NCI-H2081 treated with DMSO at 0.1 percent for 48 hours (cell line): Measurements from ENCODE around the gene TSPAN1.

Experiments
- DNase-seq: peaks from one replicate; lab custom pipeline; 2025; lab: John Stamatoyannopoulos, UW

Gene TSPAN1

DNA sequence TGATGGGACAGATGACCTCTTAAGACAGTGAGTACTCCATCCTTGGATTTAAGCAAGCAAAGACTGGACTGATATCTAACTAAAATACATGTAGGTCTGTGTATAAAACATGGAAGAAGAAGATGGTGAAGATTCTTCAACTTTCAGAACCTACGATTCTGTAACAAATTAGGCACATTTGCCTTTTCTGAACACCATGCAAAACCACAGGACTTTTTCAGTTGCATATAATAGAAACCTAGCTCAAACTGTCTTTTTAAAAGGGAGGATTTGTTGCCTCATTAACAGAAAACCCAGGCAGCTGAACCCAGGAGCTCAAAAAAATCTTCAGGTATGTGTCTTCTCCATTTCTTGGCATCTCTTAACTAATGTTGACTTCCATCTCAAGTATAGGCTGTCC is 14.7 kb upstream of the TSPAN1 start:
- no peak for DNase-seq

DNA sequence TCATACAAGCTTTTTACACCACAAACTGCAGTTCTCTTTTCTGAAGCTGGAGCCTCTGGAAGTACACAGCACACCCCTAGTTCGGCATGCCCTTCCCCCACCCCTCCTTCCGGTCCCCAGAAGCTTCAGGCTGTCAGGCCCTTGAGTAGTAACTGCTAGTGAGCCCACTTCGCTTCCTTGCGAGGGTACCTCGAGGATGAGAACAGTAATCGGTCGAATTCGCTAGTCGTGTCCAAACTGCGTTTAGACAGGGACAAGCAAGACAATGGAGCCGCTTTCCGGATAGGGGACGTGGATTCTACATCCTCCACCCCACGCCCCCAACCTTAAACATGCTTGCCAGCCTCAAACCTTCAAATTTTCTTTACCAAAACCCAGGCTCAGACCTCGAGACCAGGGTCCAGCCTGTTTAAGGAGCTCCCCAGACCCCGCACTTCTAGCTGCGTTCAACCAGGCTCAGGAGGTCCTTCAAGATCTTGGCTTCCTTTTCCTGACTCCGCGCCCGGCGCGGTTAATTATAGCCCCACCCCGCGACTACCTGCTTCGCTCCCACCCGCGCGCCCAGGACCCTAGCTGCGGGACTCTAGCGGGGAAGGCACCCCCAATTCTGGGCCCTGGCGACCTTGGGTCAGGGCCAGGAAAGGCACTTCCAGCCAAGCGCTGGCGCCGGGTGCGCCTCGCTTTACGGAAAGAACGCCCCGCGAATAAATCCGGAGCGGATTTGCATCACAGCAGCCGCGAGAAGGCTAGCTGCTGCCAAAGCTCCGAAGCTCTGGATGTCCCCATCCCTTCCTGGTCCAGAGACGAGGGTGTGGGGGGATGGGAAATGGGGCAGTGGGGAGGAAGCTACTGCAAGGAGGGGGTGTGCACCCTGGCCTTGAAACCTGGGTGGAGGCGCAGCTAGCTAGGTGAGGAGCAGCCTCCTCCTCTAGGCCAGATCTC is 8.1 kb upstream of the TSPAN1 start:
- DNase-seq: no peak

DNA sequence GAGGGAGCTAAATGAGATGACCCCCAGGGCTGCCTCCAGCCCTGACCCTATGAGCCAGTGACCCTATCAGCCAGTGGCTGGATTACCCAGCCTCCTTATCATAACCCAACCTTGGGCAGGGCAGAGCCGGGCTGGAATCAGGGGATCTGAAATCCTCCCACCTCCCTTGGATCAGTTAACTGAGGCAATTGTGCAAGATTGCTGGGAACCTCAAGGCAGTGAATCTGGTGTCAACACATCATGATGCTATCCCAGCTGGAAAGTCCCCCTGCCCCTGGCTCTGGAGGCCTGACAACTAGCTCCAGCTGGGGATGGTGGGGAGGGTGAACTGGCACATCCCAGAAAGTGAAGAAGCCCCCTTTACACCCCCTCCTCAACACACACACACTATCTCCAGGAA is 6.4 kb upstream of the TSPAN1 start:
- no peak for DNase-seq

DNA sequence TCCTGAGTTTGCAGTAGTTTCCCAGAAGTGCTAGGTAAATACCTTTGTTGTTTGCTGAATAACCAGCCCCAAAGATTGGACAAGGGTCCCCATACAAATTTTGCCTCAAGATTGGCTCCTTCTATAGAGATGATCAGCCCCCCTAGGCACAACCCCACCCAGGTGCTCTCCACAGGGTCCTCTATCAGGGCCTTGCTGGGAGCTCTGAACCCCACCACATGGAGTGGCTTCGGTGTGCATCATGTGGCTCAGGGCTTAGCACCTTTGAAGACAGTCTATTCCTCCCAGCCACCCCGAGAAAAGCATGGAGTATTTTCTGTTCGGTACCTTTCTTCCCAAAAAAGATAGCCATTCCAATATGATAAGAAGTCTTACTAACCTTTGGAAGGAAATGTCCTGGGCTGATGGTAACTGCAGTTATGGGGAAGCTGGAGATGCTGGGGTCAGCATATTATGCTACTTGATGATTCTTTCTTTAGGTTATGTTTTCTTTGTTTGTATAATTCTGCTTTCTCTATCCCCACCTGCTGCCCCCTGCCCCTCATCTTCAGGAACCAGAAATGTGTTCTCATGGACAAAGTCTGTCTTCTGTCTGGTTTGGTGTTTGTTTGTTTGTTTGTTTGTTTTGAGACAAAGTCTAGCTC is 5.0 kb upstream of the TSPAN1 start:
- DNase-seq: no peak

DNA sequence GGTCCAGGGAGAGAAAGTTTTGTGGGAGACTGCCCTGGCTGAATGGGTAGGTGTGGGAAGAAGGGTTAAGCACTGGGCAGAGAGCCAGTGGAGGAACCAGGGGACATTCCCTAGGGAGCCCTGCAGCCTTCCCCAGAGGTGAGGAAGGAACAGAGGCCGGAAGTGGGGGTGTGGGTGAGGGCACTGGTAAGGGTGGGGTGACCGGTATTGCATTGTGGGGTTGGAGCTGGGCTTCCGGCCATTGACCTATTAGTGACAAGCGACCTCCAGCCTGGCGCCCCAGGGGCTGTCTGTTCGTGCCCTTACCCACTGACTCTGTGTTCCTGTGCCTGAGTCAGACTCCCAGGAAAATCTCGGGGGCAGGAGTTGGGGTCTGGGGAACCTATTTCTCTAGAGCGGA is 3.5 kb upstream of the TSPAN1 start:
- no peak for DNase-seq

DNA sequence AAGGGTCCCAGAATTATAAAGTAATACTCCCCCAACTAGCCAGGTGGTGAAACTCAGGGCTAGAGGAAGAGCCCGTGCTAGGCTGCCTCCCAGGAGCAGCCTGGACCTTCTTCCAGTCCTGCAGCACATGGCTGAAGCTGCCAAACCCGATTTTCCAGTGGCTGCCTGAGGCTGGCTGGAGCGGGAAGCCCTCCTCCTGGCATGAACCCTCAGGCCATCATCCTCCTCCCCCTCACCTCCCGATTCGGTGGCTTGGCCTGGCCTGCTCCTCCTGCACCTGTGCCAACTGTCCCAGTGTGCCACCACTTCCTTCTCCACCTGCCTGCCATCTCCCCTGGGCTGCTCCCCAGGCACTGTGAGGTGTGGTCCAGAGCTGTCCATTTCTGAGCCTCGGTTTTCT is 3.0 kb upstream of the TSPAN1 start:
- DNase-seq: no peak

DNA sequence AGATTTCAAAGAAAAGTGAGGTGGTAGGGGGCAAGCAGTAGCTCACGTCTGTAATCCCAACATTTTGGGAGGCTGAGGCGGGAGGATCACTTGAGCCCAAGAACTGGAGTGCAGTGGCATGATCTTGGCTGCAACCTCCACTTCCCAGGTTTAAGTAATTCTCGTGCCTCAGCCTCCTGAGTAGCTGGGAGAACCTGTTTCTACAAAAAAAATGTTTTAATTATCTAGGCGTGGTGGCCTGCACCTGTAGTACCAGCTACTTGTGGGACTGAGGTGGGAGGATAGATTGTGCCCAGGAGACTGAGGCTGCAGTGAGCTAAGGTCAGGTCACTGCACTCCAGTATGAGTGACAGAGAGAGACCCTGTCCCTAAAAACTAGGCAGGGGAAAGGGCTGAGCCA is 2.6 kb upstream of the TSPAN1 start:
- DNase-seq: no peak

DNA sequence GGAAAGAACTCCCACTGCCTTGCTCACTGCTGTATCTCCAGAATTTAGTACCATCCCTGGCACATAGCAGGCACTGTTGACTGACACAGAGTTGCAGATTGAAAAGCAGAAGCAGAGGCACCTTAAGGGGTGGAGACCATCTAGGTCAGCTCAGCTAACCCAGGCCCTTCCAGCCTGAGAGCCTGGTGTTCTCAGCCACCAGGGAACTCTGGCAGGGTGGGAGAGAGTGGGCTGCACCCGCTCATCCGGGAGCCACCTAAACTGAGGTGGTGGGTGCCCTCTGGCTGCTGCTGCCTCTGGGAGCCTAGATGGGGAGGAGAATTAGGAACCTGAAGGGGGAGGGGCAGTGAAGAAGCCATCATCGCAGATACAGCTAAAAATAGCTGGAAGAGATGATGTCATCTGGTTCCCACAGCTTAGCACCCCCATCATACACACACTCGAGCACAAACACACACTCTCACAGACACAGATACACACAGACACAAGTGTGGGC is 1.5 kb upstream of the TSPAN1 start:
- no peak for DNase-seq

DNA sequence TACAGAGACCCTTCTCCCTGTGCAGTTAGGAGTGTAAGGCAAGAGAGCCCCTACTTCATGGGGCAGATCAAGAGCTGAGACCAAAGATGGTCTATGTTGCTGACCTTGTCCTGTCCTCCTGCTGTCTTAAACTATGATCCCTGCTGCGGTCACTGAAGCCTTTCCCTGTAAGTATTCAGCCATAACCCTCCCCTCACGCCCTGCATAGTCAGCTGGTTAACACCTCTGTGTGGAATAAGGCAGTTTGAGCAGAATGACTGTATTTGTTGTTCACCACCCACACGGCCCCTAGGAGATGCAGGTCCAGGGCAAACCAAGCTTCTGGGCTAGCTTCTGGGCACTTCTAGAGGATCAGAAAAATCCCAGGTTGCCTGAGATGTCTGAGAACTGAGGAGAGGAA is 356 bp downstream of the TSPAN1 start:
- DNase-seq: no peak

DNA sequence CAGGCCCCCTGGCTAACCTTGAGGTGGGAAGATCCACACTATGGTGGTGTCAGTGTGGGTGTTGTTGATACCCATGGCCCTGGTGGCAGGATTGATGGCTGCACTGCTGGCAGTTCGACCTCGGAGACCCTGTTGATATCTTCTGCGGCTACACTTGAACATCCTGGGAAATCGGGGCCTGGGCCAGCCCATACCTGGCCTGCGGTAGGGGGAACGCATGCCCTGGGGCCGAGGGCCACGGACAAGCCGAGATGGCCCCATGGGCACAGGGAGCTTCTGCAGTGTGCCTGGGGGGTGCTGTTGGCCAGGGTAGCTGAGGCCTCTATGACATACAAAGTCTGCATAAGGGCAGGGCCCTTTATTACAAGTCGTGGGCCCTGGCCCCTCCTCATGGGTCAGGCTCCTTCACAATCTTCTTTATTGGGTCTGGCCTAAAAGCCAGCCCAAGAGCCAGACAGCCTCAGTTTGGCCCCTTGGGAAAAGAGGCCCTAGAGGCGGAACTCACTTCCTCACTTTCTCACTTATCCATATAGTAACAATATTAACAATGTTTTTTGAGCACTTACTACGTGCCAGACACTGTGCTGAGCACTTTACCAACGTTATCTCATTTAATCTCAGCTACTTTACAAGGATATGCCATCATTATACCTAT is 1.5 kb downstream of the TSPAN1 start, which contains the start of gene P3R3URF:
TSS of gene P3R3URF (minus strand) at position 278 of the 655 bp plus-strand sequence. CDS start at position 261, 17 bp downstream.
- DNase-seq: no peak

DNA sequence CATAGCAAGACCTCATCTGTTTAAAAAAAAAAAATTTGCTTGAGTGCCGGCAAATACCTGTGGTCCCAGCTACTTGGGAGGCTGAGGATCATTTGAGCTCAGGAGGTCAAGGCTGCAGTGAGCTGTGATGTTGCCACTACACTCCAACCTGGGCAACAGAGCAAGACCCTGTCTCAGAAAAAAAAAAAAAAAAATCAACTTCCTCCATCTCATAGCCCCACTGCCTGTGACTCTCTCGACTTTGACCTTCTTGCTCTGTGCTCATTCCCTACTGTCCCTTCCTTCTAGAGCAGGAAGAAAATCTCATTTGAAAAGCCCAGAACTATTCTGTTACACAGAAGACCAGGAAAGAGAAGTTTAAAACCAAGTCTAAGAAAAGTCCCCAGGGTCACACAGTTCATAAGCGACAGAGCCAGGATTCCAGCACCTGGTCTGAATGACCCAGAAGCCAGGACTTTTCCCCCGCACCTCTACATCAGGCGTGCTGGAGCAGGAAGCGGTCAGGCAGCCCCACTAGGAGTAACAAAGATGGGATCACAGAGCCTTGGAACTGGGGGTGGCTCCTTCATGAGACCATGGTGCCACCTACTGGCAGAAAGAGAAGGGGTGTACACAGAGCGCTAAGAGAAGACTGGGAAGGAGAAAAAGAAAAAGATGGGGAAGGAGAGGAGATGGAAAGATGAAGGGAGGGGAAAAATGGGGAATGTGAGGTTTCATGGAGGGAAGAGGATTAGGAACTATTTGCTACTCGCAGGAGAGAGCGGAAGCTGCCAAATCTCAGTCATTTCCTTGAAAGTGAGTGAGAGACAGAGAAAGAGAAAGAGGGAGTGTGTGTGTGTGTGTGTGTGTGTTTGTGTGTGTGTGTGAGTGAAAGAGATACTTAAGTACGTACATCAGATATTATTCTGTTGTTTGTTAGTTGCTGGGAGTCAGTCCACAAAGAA is 4.5 kb downstream of the TSPAN1 start:
- DNase-seq: peak; percentile 53

DNA sequence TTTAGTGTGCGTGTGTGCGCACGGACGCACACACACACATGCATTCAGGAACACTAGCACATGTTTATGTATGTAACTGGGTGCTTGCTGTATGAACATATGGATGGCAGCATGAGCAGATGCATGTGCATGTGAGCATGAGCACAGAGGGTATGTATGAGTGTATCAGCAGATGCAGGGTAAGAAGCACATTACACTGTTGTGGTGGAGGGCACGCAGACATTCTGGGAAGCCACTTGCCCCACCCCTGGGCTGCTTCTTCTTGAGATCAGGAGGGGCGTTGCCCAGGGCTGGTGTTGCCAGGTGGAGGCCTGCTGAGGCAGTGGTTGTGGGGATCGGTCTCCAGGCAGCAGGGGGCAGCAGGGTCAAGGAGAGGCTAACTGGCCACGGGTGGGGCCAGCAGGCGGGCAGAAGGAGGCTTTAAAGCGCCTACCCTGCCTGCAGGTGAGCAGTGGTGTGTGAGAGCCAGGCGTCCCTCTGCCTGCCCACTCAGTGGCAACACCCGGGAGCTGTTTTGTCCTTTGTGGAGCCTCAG is 5.3 kb downstream of the TSPAN1 start:
- no peak for DNase-seq

DNA sequence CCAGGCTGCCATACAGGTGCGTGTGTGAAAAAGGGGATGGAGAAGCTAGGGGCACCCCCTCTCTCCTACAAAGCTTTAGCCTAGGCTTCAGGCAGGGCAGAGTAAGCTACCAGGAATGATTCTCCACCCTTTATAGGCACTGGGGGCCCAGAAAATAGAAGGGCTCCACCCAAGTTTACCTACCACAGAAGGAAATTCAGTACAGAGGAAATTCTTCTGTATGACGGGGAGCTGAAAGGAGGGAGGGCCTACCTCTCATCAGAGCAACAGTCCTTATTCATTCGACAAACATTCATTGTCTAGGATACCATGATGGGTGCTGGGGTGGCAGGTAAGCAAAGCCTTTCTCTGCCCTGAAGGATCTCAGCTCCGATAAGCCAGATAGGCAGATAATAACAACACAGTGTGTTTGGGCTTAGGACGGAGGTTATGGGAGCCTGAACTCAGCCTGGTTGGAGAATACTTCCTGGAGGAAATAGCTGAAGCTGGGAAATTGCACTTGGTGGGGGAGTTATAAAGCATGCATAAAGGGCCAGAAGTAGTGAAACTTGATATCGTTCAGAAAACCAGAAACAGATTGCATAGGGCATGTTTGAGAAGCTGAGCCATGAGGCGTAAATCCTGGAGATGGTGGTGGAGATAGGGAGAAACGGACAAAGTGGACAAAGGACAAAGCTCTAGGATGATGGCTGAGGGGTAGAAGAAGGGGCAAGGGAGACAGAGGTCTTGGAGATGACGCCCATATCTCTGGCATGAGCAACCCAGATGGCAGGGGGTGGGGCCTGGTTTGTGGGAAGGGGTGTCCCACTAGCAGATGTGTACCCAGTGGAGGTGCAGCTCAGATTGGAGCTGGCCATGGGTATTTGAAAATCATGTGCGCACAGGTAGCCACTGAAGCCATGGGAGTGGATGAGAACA is 6.7 kb downstream of the TSPAN1 start:
- no peak for DNase-seq

DNA sequence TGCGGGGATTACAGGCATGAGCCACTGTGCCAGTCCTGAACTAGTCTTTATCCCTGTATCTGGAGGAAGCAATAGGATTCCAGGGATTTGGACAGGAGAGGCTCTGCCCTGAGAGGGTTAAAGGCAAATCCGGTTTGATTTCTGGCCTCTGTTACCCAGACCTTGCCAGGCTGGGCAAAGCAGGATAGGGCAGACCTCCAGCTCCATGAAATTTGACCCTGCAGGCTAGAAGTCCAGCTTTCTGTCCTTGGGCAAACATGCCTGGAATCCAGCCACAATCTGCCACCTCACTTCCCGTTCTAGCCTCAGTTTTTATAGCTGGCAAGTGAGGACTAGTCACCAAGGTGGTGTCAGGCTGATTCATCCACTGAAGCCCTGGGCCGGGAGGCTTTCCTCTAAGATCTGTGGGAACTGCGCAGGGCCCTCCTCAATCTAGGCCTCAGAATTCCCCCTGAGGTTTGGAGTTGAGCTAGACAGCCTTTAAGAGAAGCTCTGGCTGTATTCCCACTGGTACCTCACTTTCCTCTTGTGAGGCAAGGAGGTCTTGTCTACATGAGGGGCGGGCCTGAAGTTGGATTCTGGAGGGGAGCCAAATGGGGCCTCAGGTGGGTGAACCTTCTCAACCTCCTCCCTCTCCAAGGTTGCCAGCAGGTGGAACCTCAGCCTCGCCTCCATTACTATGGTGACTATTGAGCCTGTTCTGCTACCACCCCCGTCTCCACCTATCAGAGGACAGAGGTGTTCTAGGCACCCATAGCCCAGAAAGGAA is 8.4 kb downstream of the TSPAN1 start:
- DNase-seq: no peak

DNA sequence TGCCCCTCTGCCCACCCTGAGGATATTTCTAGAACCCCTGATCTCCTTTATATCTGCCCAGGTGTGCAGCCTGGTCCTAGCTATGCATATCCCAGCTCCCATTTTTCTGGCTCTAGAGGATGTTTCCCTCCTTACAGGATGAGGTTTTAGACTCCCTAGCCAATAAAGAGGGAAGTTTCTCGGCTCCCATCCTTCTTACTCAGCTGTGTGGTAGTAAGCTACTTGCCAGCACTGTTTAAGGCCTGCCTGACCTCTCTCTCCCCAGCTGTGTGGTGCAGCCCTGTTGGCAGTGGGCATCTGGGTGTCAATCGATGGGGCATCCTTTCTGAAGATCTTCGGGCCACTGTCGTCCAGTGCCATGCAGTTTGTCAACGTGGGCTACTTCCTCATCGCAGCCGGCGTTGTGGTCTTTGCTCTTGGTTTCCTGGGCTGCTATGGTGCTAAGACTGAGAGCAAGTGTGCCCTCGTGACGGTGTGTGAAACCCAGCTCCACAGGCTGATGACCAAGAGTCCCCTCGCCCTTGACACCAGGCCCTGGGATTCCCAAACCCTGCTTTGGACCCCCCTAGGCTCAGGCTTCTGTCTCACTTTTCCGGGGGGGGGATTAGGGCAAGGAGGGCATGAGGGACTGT is 9.2 kb downstream of the TSPAN1 start:
- DNase-seq: no peak

DNA sequence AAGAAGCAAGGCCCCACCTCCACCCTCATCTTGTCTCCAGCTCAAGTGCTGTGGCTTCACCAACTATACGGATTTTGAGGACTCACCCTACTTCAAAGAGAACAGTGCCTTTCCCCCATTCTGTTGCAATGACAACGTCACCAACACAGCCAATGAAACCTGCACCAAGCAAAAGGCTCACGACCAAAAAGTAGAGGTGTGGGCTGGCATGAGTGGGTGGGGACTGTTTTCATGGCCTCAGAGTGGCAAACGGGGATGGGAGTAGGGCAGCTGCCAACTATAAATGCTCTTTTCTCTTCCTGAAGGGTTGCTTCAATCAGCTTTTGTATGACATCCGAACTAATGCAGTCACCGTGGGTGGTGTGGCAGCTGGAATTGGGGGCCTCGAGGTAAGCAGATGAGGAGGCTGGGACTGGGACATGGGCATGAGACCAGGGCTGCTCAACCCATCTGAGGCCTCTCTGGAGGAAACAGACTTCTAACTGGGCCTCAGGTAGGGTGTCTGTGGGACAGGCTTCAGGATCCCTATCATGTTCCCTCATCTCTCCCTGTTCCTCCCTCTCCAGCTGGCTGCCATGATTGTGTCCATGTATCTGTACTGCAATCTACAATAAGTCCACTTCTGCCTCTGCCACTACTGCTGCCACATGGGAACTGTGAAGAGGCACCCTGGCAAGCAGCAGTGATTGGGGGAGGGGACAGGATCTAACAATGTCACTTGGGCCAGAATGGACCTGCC is 10.2 kb downstream of the TSPAN1 start:
- no peak for DNase-seq

DNA sequence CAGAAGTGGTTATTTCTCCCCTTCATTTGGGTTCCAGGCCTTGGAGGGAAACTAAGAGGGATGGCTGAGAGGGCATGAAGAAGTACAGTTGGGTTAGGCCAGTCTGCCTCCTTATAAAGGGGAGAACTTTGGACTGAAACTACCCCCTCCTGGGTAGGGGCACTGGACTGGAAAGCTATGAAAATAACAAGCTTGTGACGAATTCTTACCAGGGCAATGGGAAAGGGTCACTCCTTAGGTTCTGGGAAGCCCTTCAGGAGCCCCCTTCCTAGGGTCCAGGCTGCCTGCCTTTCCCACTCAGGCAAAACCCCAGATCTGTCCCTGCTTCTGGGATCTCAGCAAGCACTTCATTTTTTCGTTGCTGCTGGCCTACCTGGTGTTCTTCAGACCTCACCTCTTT is 11.2 kb downstream of the TSPAN1 start:
- no peak for DNase-seq
